ENCODE results near the gene NRCAM.
A peak's percentile ranks its signal among the peaks of the same experiment; 100 is the strongest.

The NRCAM gene

GRCh38 chr7:108423089-108423989, 32.9 kb downstream of the NRCAM start:
- H2BK15ac ChIP-seq (replicated peaks; ENCODE audit: low read depth): no peak overlapping the region
- no peak overlapping the region for H3K4me3 ChIP-seq (ENCODE audit: low read length)
- WGBS (ENCODE audit: extremely low coverage, insufficient coverage, low lambda C conversion rate): no CpG with 5 or more reads among the region's 5 CpGs
- no peak overlapping the region for H2AK5ac ChIP-seq (ENCODE audit: low read length)
- no peak overlapping the region for H3K56ac ChIP-seq (ENCODE audit: low read length)
- no peak overlapping the region for H4K5ac ChIP-seq (ENCODE audit: low read length)
- H3K18ac ChIP-seq (ENCODE audit: low read length): no peak overlapping the region
- no peaks in the 10 kb centered on the region for H3K36me3 ChIP-seq (ENCODE audit: control insufficient read depth, insufficient read depth, low read length)
- H3K27ac ChIP-seq (ENCODE audit: low read depth, low read length): no peak overlapping the region
- no peak overlapping the region for H3K4me2 ChIP-seq (ENCODE audit: low read length)
- H3K4me1 ChIP-seq (ENCODE audit: control insufficient read depth, low read depth, low read length): no peaks in the 10 kb centered on the region
- no peak overlapping the region for H3K23ac ChIP-seq (ENCODE audit: low read length)
- no peaks in the 10 kb centered on the region for H3K79me1 ChIP-seq (ENCODE audit: low read length)
- H3K9ac ChIP-seq (ENCODE audit: low read length): no peak overlapping the region
- H2BK120ac ChIP-seq (ENCODE audit: low read depth, low read length): no peak overlapping the region
- no peak for DNase-seq
- H4K8ac ChIP-seq (ENCODE audit: low read depth, low read length): no peak overlapping the region
- H3K27me3 ChIP-seq (ENCODE audit: insufficient read depth, low read length, poor library complexity): no peaks in the 10 kb centered on the region
- H3K4ac ChIP-seq (ENCODE audit: low read depth, low read length): no peak overlapping the region
- no peak overlapping the region for H2BK5ac ChIP-seq (ENCODE audit: low read length)
- H3K79me2 ChIP-seq (ENCODE audit: control insufficient read depth, insufficient read depth, low read length): no peaks in the 10 kb centered on the region

- Histone ChIP-seq H2BK15ac (replicated peaks; ENCODE audit: low read depth) (no peak overlapping the region), H3K79me2 (ENCODE audit: control insufficient read depth, insufficient read depth, low read length) (no peaks in the 10 kb centered on the region), H4K8ac (ENCODE audit: low read depth, low read length) (no peak overlapping the region), H3K27ac (ENCODE audit: low read depth, low read length) (no peak overlapping the region), H3K4me1 (ENCODE audit: control insufficient read depth, low read depth, low read length) (no peaks in the 10 kb centered on the region), H2BK120ac (ENCODE audit: low read depth, low read length) (no peak overlapping the region), H3K4ac (ENCODE audit: low read depth, low read length) (no peak overlapping the region), H3K4me2 (ENCODE audit: low read length) (no peak overlapping the region), H3K36me3 (ENCODE audit: control insufficient read depth, insufficient read depth, low read length) (no peaks in the 10 kb centered on the region), H3K18ac (ENCODE audit: low read length) (no peak overlapping the region), H4K5ac (ENCODE audit: low read length) (no peak overlapping the region), H3K9ac (ENCODE audit: low read length) (no peak overlapping the region), H3K23ac (ENCODE audit: low read length) (no peak overlapping the region), H3K27me3 (ENCODE audit: insufficient read depth, low read length, poor library complexity) (no peaks in the 10 kb centered on the region), H2AK5ac (ENCODE audit: low read length) (no peak overlapping the region), H3K4me3 (ENCODE audit: low read length) (no peak overlapping the region), H3K56ac (ENCODE audit: low read length) (no peak overlapping the region), H3K79me1 (ENCODE audit: low read length) (no peaks in the 10 kb centered on the region), H2BK5ac (ENCODE audit: low read length) (no peak overlapping the region)
- WGBS (ENCODE audit: extremely low coverage, insufficient coverage, low lambda C conversion rate): no CpG with 5 or more reads among the region's 3 CpGs
- DNase-seq: no peak
Measured at GRCh38 chr7:108421720-108422331, 34.4 kb downstream of the NRCAM start.

- no CpG with 5 or more reads among the region's 7 CpGs for WGBS (ENCODE audit: extremely low coverage, insufficient coverage, low lambda C conversion rate)
- no peak overlapping the region for H2BK15ac ChIP-seq (replicated peaks; ENCODE audit: low read depth)
- no peak overlapping the region for H3K4me3 ChIP-seq (ENCODE audit: low read length)
- H3K27ac ChIP-seq (ENCODE audit: low read depth, low read length): no peak overlapping the region
- no peaks in the 10 kb centered on the region for H3K27me3 ChIP-seq (ENCODE audit: insufficient read depth, low read length, poor library complexity)
- H3K4me2 ChIP-seq (ENCODE audit: low read length): no peak overlapping the region
- H3K79me1 ChIP-seq (ENCODE audit: low read length): no peaks in the 10 kb centered on the region
- H2BK120ac ChIP-seq (ENCODE audit: low read depth, low read length): no peak overlapping the region
- H3K9ac ChIP-seq (ENCODE audit: low read length): no peak overlapping the region
- H3K36me3 ChIP-seq (ENCODE audit: control insufficient read depth, insufficient read depth, low read length): no peaks in the 10 kb centered on the region
- H3K23ac ChIP-seq (ENCODE audit: low read length): no peak overlapping the region
- no peak overlapping the region for H3K56ac ChIP-seq (ENCODE audit: low read length)
- no peak overlapping the region for H2BK5ac ChIP-seq (ENCODE audit: low read length)
- peak; percentile 19 for DNase-seq
- H2AK5ac ChIP-seq (ENCODE audit: low read length): no peak overlapping the region
- H4K8ac ChIP-seq (ENCODE audit: low read depth, low read length): no peak overlapping the region
- H4K5ac ChIP-seq (ENCODE audit: low read length): no peak overlapping the region
- peak overlapping the region; percentile 80 for H3K18ac ChIP-seq (ENCODE audit: low read length)
- H3K4me1 ChIP-seq (ENCODE audit: control insufficient read depth, low read depth, low read length): no peaks in the 10 kb centered on the region
- no peak overlapping the region for H3K4ac ChIP-seq (ENCODE audit: low read depth, low read length)
- H3K79me2 ChIP-seq (ENCODE audit: control insufficient read depth, insufficient read depth, low read length): no peaks in the 10 kb centered on the region
Measured at GRCh38 chr7:108419961-108420908, 36.0 kb downstream of the NRCAM start.

GRCh38 chr7:108418946-108419345, 37.3 kb downstream of the NRCAM start:
- H3K4me2 ChIP-seq (ENCODE audit: low read length): no peak overlapping the region
- H2AK5ac ChIP-seq (ENCODE audit: low read length): no peak overlapping the region
- no peak overlapping the region for H4K5ac ChIP-seq (ENCODE audit: low read length)
- no peak overlapping the region for H4K8ac ChIP-seq (ENCODE audit: low read depth, low read length)
- no peak overlapping the region for H3K4me3 ChIP-seq (ENCODE audit: low read length)
- DNase-seq: no peak
- H3K79me2 ChIP-seq (ENCODE audit: control insufficient read depth, insufficient read depth, low read length): no peaks in the 10 kb centered on the region
- no peaks in the 10 kb centered on the region for H3K27me3 ChIP-seq (ENCODE audit: insufficient read depth, low read length, poor library complexity)
- no peaks in the 10 kb centered on the region for H3K79me1 ChIP-seq (ENCODE audit: low read length)
- no peak overlapping the region for H2BK15ac ChIP-seq (replicated peaks; ENCODE audit: low read depth)
- H3K4me1 ChIP-seq (ENCODE audit: control insufficient read depth, low read depth, low read length): peaks cover under 1% of the 10 kb centered on the region
- H3K23ac ChIP-seq (ENCODE audit: low read length): no peak overlapping the region
- no peak overlapping the region for H3K27ac ChIP-seq (ENCODE audit: low read depth, low read length)
- H3K18ac ChIP-seq (ENCODE audit: low read length): no peak overlapping the region
- H3K4ac ChIP-seq (ENCODE audit: low read depth, low read length): no peak overlapping the region
- H2BK120ac ChIP-seq (ENCODE audit: low read depth, low read length): no peak overlapping the region
- no peak overlapping the region for H2BK5ac ChIP-seq (ENCODE audit: low read length)
- WGBS (ENCODE audit: extremely low coverage, insufficient coverage, low lambda C conversion rate): 100% methylated on average over 1 of the region's 7 CpGs
- no peak overlapping the region for H3K9ac ChIP-seq (ENCODE audit: low read length)
- H3K56ac ChIP-seq (ENCODE audit: low read length): no peak overlapping the region
- no peaks in the 10 kb centered on the region for H3K36me3 ChIP-seq (ENCODE audit: control insufficient read depth, insufficient read depth, low read length)

GRCh38 chr7:108417926-108418325, 38.3 kb downstream of the NRCAM start:
- no peak overlapping the region for H3K23ac ChIP-seq (ENCODE audit: low read length)
- H2BK120ac ChIP-seq (ENCODE audit: low read depth, low read length): no peak overlapping the region
- H3K4me3 ChIP-seq (ENCODE audit: low read length): no peak overlapping the region
- no peak overlapping the region for H3K4ac ChIP-seq (ENCODE audit: low read depth, low read length)
- no peak overlapping the region for H2BK5ac ChIP-seq (ENCODE audit: low read length)
- H2AK5ac ChIP-seq (ENCODE audit: low read length): no peak overlapping the region
- no peaks in the 10 kb centered on the region for H3K79me2 ChIP-seq (ENCODE audit: control insufficient read depth, insufficient read depth, low read length)
- no CpG with 5 or more reads among the region's 2 CpGs for WGBS (ENCODE audit: extremely low coverage, insufficient coverage, low lambda C conversion rate)
- no peak overlapping the region for H2BK15ac ChIP-seq (replicated peaks; ENCODE audit: low read depth)
- no peak overlapping the region for H3K56ac ChIP-seq (ENCODE audit: low read length)
- no peak overlapping the region for H4K8ac ChIP-seq (ENCODE audit: low read depth, low read length)
- H3K79me1 ChIP-seq (ENCODE audit: low read length): no peaks in the 10 kb centered on the region
- H3K18ac ChIP-seq (ENCODE audit: low read length): no peak overlapping the region
- H4K5ac ChIP-seq (ENCODE audit: low read length): no peak overlapping the region
- H3K4me2 ChIP-seq (ENCODE audit: low read length): no peak overlapping the region
- H3K9ac ChIP-seq (ENCODE audit: low read length): no peak overlapping the region
- H3K27me3 ChIP-seq (ENCODE audit: insufficient read depth, low read length, poor library complexity): no peaks in the 10 kb centered on the region
- H3K27ac ChIP-seq (ENCODE audit: low read depth, low read length): no peak overlapping the region
- H3K4me1 ChIP-seq (ENCODE audit: control insufficient read depth, low read depth, low read length): peaks cover 4% of the 10 kb centered on the region
- DNase-seq: no peak
- no peaks in the 10 kb centered on the region for H3K36me3 ChIP-seq (ENCODE audit: control insufficient read depth, insufficient read depth, low read length)
